Spleen (tissue), 7 donors: Measurements from ENCODE around the gene HMSD.

ENCODE experiments used
- POLR2A ChIP-seq, 3 donors: fragments of 450-650 bp; IDR thresholded peaks; one replicate each; pipeline ENCODE4 v1.5.1; 2017; ENCODE audit warnings: antibody characterized with exemption in 3 of 3, mild to moderate bottlenecking in 1 of 3
- TF ChIP-seq, protein P1 (sequence below), 11 experiments: fragments of 200-600 bp in 7 of 11; fragments of 450-650 bp in 4 of 11; sonication (generic) in 4 of 11; IDR thresholded peaks in 8 of 11; conservative IDR thresholded peaks in 3 of 11; 1 replicate in 7 of 11; 2 replicates in 4 of 11; pipeline versions ENCODE4 v1.4.0 to v1.8.0; 2016 to 2021; ENCODE audit warnings: antibody characterized with exemption in 11 of 11, inconsistent platforms in 4 of 11, mild to moderate bottlenecking in 1 of 11
- donor health status: DM: no; HTN: no; CAD: no; lungs with moderate emphysema.
- donor health status: DM: no; HTN: no; CAD: no.
- donor health status: DM: no; HTN: no; CAD: no.

GRCh38 chr18:63969942-63970808 is 21.1 kb downstream of the HMSD start, which contains the start of gene SERPINB8:
- no peak for TF ChIP-seq POLR2A (IDR thresholded peaks at IDR 0.05)
- TF ChIP-seq, protein P1, sequence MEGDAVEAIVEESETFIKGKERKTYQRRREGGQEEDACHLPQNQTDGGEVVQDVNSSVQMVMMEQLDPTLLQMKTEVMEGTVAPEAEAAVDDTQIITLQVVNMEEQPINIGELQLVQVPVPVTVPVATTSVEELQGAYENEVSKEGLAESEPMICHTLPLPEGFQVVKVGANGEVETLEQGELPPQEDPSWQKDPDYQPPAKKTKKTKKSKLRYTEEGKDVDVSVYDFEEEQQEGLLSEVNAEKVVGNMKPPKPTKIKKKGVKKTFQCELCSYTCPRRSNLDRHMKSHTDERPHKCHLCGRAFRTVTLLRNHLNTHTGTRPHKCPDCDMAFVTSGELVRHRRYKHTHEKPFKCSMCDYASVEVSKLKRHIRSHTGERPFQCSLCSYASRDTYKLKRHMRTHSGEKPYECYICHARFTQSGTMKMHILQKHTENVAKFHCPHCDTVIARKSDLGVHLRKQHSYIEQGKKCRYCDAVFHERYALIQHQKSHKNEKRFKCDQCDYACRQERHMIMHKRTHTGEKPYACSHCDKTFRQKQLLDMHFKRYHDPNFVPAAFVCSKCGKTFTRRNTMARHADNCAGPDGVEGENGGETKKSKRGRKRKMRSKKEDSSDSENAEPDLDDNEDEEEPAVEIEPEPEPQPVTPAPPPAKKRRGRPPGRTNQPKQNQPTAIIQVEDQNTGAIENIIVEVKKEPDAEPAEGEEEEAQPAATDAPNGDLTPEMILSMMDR (IDR thresholded peaks at IDR 0.05 in 8 of 11, conservative IDR thresholded peaks at IDR 0.05 in 3 of 11): no peak
